Activated CD8-positive, alpha-beta memory T cell treated with anti-CD3 and anti-CD28 coated beads, Interleukin-2, amount 50 U/mL, for 1 hour (primary cell): ENCODE measurements around the gene LGALS3BP.
A peak's percentile ranks its signal among the peaks of the same experiment; 100 is the strongest.

Experiments
- DNase-seq: peaks from one replicate; pipeline ENCODE4 v3.0.0-alpha.2; 2020; ENCODE audit errors: extremely low read depth

LGALS3BP gene

GRCh38 chr17:78939615-78940014 lies 40.1 kb downstream of the LGALS3BP start:
- no peak for DNase-seq

- no peak for DNase-seq
Measured at GRCh38 chr17:78937561-78937960, 42.2 kb downstream of the LGALS3BP start.

- DNase-seq = no peak
Measured at GRCh38 chr17:78935419-78936323, 44.1 kb downstream of the LGALS3BP start.

- DNase-seq = no peak
Measured at GRCh38 chr17:78934681-78935418, 44.9 kb downstream of the LGALS3BP start.

GRCh38 chr17:78933959-78934568 lies 45.7 kb downstream of the LGALS3BP start:
- no peak for DNase-seq

- DNase-seq = no peak
Measured at GRCh38 chr17:78933025-78933958, 46.4 kb downstream of the LGALS3BP start.

GRCh38 chr17:78929908-78930775 lies 49.6 kb downstream of the LGALS3BP start:
- no peak for DNase-seq

GRCh38 chr17:78925662-78926555 lies 53.8 kb downstream of the LGALS3BP start:
- DNase-seq = no peak

- DNase-seq = peak; percentile 33
Measured at GRCh38 chr17:78925234-78925633, 54.5 kb downstream of the LGALS3BP start, which contains the start of gene TIMP2. TIMP2 (minus strand) TSS chr17:78925387; CDS start chr17:78925088, 299 bp downstream.

GRCh38 chr17:78924481-78925151 lies 55.1 kb downstream of the LGALS3BP start:
- no peak for DNase-seq

- no peak for DNase-seq
Measured at GRCh38 chr17:78923660-78924453, 55.9 kb downstream of the LGALS3BP start.

GRCh38 chr17:78922816-78923498 lies 56.8 kb downstream of the LGALS3BP start:
- no peak for DNase-seq

GRCh38 chr17:78921437-78921971 lies 58.2 kb downstream of the LGALS3BP start:
- no peak for DNase-seq
